MM.1S (cell line): ENCODE results near the gene ATP2C1.

Source experiments
- DNase-seq: peaks from one replicate; pipeline ENCODE4 v3.0.0-alpha.2; 2015
- H2AFZ ChIP-seq: fragments of 300-600 bp; sonication (generic); 2 replicates; pipeline ENCODE4 v1.6.0; 2016; ENCODE audit warnings: antibody characterized with exemption, low read length
- H3F3A ChIP-seq: fragments of 300-600 bp; sonication (generic); 2 replicates; pipeline ENCODE4 v1.6.1; 2016; ENCODE audit warnings: mild to moderate bottlenecking, antibody characterized with exemption, low read length, moderate library complexity, mixed read lengths; ENCODE audit not compliant: insufficient read depth
- H3K27ac ChIP-seq: fragments of 300-600 bp; sonication (generic); 2 replicates; pipeline ENCODE4 v1.5.1; 2016; ENCODE audit warnings: mild to moderate bottlenecking, low read length
- H3K27me3 ChIP-seq: fragments of 300-600 bp; sonication (generic); replicated peaks from 2 replicates; pipeline ENCODE4 v1.6.0; 2016; ENCODE audit warnings: low read length; ENCODE audit not compliant: insufficient read depth
- H3K36me3 ChIP-seq: fragments of 300-600 bp; sonication (generic); replicated peaks from 2 replicates; pipeline ENCODE4 v1.6.1; 2016; ENCODE audit warnings: mild to moderate bottlenecking, low read length, mixed read lengths; ENCODE audit not compliant: insufficient read depth
- H3K4me1 ChIP-seq: fragments of 300-600 bp; sonication (generic); 2 replicates; pipeline ENCODE4 v1.6.1; 2016; ENCODE audit warnings: low read length, mixed read lengths
- H3K4me2 ChIP-seq: fragments of 300-600 bp; sonication (generic); 2 replicates; pipeline ENCODE4 v1.6.0; 2016; ENCODE audit warnings: low read depth, low read length
- H3K4me3 ChIP-seq: fragments of 300-600 bp; sonication (generic); 2 replicates; pipeline ENCODE4 v1.5.1; 2016; ENCODE audit warnings: low read length, mixed read lengths
- H3K79me2 ChIP-seq: fragments of 300-600 bp; sonication (generic); 2 replicates; pipeline ENCODE4 v1.6.1; 2016; ENCODE audit warnings: mixed run types, low read length, mixed read lengths
- H3K9ac ChIP-seq: fragments of 300-600 bp; sonication (generic); 2 replicates; pipeline ENCODE4 v1.6.1; 2016; ENCODE audit warnings: low read length, mixed read lengths
- H3K9me2 ChIP-seq: fragments of 300-600 bp; sonication (generic); replicated peaks from 2 replicates; pipeline ENCODE4 v1.6.1; 2016; ENCODE audit warnings: mild to moderate bottlenecking, low read length, mixed read lengths; ENCODE audit not compliant: insufficient read depth
- H3K9me3 ChIP-seq: fragments of 300-600 bp; sonication (generic); replicated peaks from 2 replicates; pipeline ENCODE4 v1.6.1; 2016; ENCODE audit warnings: mild to moderate bottlenecking, low read length, mixed read lengths; ENCODE audit not compliant: insufficient read depth
- H4K20me1 ChIP-seq: fragments of 300-600 bp; sonication (generic); 2 replicates; pipeline ENCODE4 v1.6.1; 2016; ENCODE audit warnings: mild to moderate bottlenecking, low read length, moderate library complexity, mixed read lengths; ENCODE audit not compliant: insufficient read depth
- EZH2 ChIP-seq: fragments of 300-600 bp; sonication (generic); optimal IDR thresholded peaks from 2 replicates; pipeline ENCODE3; 2017; ENCODE audit warnings: low read depth, mild to moderate bottlenecking, antibody characterized with exemption, low read length, mixed read lengths
- EZH2phosphoT487 ChIP-seq: fragments of 300-600 bp; sonication (generic); IDR thresholded peaks from 2 replicates; pipeline ENCODE4 v1.6.1; 2018; ENCODE audit warnings: antibody characterized with exemption, low read length
- TF ChIP-seq, protein P1 (sequence below): fragments of 300-600 bp; sonication (generic); IDR thresholded peaks from 2 replicates; pipeline ENCODE4 v1.5.1; 2016; ENCODE audit warnings: antibody characterized with exemption, low read length, mixed read lengths

Gene ATP2C1

DNA sequence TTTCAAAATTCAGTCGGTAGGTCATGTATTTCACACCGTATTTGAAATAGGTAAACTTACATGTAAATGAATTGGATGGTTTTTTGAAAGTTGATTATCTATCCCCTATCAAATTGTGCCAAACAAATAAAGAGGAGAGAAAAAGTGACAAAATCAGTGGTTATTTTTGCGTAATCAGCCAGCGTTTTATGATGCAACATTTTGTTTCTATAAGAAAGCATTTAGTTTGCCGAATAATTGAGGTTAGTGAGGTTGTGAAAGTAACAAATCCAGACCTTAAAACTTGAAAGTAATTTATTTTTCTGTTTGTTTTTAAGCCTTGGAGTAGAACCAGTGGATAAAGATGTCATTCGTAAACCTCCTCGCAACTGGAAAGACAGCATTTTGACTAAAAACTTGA, 103.4 kb downstream of the ATP2C1 start:
- no peaks in the 10 kb centered on the region for H3K4me1 ChIP-seq
- H3K4me2 ChIP-seq, result no peak overlapping the region
- no peak overlapping the region for H3K27ac ChIP-seq
- no peaks in the 10 kb centered on the region for H3K9me2 ChIP-seq
- H3K36me3 ChIP-seq, result no peaks in the 10 kb centered on the region; the same call in 1 of the 2 replicates
- no peak overlapping the region for H2AFZ ChIP-seq
- DNase-seq, result no peak
- no peaks in the 10 kb centered on the region for H3K9me3 ChIP-seq
- TF ChIP-seq EZH2phosphoT487, result no peak
- no peak for TF ChIP-seq EZH2
- TF ChIP-seq, protein P1, sequence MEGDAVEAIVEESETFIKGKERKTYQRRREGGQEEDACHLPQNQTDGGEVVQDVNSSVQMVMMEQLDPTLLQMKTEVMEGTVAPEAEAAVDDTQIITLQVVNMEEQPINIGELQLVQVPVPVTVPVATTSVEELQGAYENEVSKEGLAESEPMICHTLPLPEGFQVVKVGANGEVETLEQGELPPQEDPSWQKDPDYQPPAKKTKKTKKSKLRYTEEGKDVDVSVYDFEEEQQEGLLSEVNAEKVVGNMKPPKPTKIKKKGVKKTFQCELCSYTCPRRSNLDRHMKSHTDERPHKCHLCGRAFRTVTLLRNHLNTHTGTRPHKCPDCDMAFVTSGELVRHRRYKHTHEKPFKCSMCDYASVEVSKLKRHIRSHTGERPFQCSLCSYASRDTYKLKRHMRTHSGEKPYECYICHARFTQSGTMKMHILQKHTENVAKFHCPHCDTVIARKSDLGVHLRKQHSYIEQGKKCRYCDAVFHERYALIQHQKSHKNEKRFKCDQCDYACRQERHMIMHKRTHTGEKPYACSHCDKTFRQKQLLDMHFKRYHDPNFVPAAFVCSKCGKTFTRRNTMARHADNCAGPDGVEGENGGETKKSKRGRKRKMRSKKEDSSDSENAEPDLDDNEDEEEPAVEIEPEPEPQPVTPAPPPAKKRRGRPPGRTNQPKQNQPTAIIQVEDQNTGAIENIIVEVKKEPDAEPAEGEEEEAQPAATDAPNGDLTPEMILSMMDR, result no peak
- H3F3A ChIP-seq, result no peaks in the 10 kb centered on the region
- no peaks in the 10 kb centered on the region for H4K20me1 ChIP-seq
- H3K79me2 ChIP-seq, result no peaks in the 10 kb centered on the region
- no peak overlapping the region for H3K4me3 ChIP-seq
- no peak overlapping the region for H3K9ac ChIP-seq
- H3K27me3 ChIP-seq, result no peaks in the 10 kb centered on the region

DNA sequence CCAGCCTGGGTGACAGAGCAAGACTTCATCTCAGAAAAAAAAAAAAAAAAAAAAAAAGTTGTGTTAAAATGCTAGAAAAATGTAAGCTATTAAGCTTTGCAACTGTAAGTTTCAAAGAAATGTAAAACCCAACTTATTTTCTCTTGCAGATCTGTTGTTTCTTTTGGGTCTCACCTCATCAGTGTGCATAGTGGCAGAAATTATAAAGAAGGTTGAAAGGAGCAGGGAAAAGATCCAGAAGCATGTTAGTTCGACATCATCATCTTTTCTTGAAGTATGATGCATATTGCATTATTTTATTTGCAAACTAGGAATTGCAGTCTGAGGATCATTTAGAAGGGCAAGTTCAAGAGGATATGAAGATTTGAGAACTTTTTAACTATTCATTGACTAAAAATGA, 107.2 kb downstream of the ATP2C1 start:
- DNase-seq, result no peak
- H3K27ac ChIP-seq, result no peak overlapping the region
- H3K4me2 ChIP-seq, result no peak overlapping the region
- no peaks in the 10 kb centered on the region for H3K79me2 ChIP-seq
- H3K27me3 ChIP-seq, result no peaks in the 10 kb centered on the region
- no peaks in the 10 kb centered on the region; the same call in 1 of the 2 replicates for H3K36me3 ChIP-seq
- H3K9ac ChIP-seq, result no peak overlapping the region
- no peak for TF ChIP-seq EZH2phosphoT487
- TF ChIP-seq EZH2, result no peak
- TF ChIP-seq, protein P1, result no peak
- no peak overlapping the region for H3K4me3 ChIP-seq
- H3F3A ChIP-seq, result no peaks in the 10 kb centered on the region
- H3K4me1 ChIP-seq, result peaks cover 10% of the 10 kb centered on the region; the same call in 1 of the 2 replicates
- H4K20me1 ChIP-seq, result no peaks in the 10 kb centered on the region
- no peak overlapping the region for H2AFZ ChIP-seq
- no peaks in the 10 kb centered on the region for H3K9me3 ChIP-seq
- no peaks in the 10 kb centered on the region for H3K9me2 ChIP-seq

DNA sequence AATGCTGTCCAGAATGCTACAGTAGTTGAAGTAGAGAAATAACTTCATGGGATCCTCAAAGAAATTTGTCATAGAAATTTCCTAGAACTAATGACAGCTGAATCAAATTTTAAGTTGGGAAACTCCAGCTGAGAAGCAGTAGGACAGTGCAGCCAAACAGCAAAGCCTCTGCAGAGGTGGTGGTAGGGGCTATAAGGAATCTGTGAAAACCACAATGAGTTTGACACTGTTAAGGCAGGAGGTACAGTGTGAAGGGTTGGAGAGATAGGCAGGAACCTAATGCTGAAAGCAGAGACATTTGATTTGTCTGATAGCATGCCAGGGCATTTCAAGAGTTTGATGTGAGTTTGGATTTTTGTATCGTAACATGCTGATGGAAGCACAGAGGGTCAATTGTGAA, 110.7 kb downstream of the ATP2C1 start:
- Histone ChIP-seq H3K27me3 (no peaks in the 10 kb centered on the region), H3K4me2 (no peak overlapping the region), H3K4me3 (no peak overlapping the region), H2AFZ (no peak overlapping the region), H3K9me2 (no peaks in the 10 kb centered on the region), H3K27ac (no peak overlapping the region), H3F3A (no peaks in the 10 kb centered on the region), H3K79me2 (no peaks in the 10 kb centered on the region), H3K9ac (no peak overlapping the region), H3K9me3 (no peaks in the 10 kb centered on the region), H3K36me3 (no peaks in the 10 kb centered on the region), H4K20me1 (no peaks in the 10 kb centered on the region), H3K4me1 (peaks cover 10% of the 10 kb centered on the region; the same call in 1 of the 2 replicates)
- DNase-seq, result no peak
- TF ChIP-seq EZH2 (no peak), EZH2phosphoT487 (no peak)
- TF ChIP-seq, protein P1, result no peak

DNA sequence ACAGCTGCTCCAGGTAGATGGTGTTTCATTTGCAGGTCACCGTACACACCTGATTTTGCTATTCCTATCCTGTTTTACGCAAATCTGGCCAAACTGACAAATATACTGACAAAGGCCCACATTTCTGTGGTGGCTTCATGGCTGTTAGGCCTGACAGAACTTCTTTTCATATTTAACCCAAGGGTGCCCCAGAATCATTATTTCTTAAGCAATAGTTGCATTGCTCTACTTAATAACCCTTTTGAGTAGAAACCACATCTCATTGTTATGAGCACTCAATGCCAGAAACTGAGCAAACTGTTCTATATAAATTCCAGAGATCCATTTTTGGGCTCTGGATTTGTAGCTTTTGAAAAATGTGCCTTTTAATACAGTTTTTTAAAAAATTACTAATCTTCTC, 113.4 kb downstream of the ATP2C1 start:
- no peak overlapping the region for H3K4me2 ChIP-seq
- no peak overlapping the region for H2AFZ ChIP-seq
- H3K9me2 ChIP-seq, result no peaks in the 10 kb centered on the region
- no peaks in the 10 kb centered on the region for H3F3A ChIP-seq
- peaks cover 10% of the 10 kb centered on the region; the same call in 1 of the 2 replicates for H3K4me1 ChIP-seq
- H3K27me3 ChIP-seq, result no peaks in the 10 kb centered on the region
- no peak overlapping the region for H3K4me3 ChIP-seq
- no peaks in the 10 kb centered on the region for H3K79me2 ChIP-seq
- DNase-seq, result no peak
- TF ChIP-seq EZH2 (no peak), EZH2phosphoT487 (no peak)
- TF ChIP-seq, protein P1, result no peak
- no peak overlapping the region for H3K9ac ChIP-seq
- H3K9me3 ChIP-seq, result no peaks in the 10 kb centered on the region
- H3K27ac ChIP-seq, result no peak overlapping the region
- no peaks in the 10 kb centered on the region for H4K20me1 ChIP-seq
- H3K36me3 ChIP-seq, result no peaks in the 10 kb centered on the region
